Heart left ventricle (tissue), 13 donors: ENCODE data around the gene TRIM54.

ENCODE experiments used
- POLR2A ChIP-seq, 2 donors: fragments of 450-650 bp; IDR thresholded peaks; one replicate each; pipeline ENCODE4 v1.6.1; 2017; ENCODE audit warnings: antibody characterized with exemption in 2 of 2, mild to moderate bottlenecking in 2 of 2, moderate library complexity in 2 of 2
- TF ChIP-seq, protein P1 (sequence below), 12 donors: fragments of 200-600 bp; sonication (generic) in 4 of 12; IDR thresholded peaks; one replicate each; pipeline versions ENCODE4 v1.5.0 to v1.8.0; 2018 to 2022; ENCODE audit warnings: antibody characterized with exemption in 12 of 12, mild to moderate bottlenecking in 5 of 12
- donor health status: ischemic (EF 13 %, LVEDD 7.1; RV severe dilation, severe dysfunction).
- donor health status: DM: no; HTN: yes; CAD: no.
- donor health status: DM: no; HTN: no; CAD: no.
- donor health status: ischemic (EF 25% LVEDD 6.9; RV normal size, moderate dysfunction).
- donor health status: ischemic (EF 25% LVEDD 5.7; RV mildly dilated, moderate dysfunction).
- donor health status: ischemic (EF 35%, LVEDD 5.7; RV mildly dilated, moderate dysfunction).
- donor health status: nonischemic (EF 11% LVEDD 7.7; RV severe dilation, severe dysfunction).
- donor health status: DM: yes; HTN: yes; CAD: no.
- donor health status: PGD.
- donor health status: ischemic (EF 29% LVEDD 5.4; RV normal size, mild dysfunction).
- donor health status: nonischemic (EF 23%, LVEDD 6.1; RV moderate dilation, normal function).

DNA sequence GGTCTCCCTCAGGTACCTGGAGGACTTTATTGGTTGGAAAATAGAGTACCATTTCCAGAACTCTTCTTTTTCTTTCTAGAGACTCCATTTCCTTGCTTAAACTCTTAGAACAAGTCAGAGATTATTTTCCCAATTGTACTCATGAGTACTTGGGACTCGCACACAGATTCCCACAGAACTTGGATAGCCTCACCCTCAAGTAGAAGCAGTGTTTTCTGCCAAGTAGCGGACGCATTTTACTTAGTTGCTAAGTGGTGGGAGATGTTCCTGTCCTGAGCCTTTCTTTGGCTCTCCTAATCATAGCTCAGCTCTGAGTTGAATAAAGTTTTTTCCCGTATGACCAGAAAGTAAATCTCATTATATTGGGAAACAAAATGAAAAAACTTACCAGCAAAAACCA is 36.6 kb upstream of the TRIM54 start:
- TF ChIP-seq, protein P1, sequence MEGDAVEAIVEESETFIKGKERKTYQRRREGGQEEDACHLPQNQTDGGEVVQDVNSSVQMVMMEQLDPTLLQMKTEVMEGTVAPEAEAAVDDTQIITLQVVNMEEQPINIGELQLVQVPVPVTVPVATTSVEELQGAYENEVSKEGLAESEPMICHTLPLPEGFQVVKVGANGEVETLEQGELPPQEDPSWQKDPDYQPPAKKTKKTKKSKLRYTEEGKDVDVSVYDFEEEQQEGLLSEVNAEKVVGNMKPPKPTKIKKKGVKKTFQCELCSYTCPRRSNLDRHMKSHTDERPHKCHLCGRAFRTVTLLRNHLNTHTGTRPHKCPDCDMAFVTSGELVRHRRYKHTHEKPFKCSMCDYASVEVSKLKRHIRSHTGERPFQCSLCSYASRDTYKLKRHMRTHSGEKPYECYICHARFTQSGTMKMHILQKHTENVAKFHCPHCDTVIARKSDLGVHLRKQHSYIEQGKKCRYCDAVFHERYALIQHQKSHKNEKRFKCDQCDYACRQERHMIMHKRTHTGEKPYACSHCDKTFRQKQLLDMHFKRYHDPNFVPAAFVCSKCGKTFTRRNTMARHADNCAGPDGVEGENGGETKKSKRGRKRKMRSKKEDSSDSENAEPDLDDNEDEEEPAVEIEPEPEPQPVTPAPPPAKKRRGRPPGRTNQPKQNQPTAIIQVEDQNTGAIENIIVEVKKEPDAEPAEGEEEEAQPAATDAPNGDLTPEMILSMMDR (IDR thresholded peaks at IDR 0.05): no peak
- no peak for TF ChIP-seq POLR2A (IDR thresholded peaks at IDR 0.05)
